Trophoblast cell (in vitro differentiated cells and primary cell): ENCODE measurements around the gene LAMA5.

Experiments
- DNase-seq, 2 donors: peaks; one replicate each; pipeline ENCODE4 v3.0.0-alpha.2; 2016
- H2AFZ ChIP-seq: 2 replicates; pipeline ENCODE4 v1.6.1; 2013; ENCODE audit warnings: low read length, moderate library complexity, mild to moderate bottlenecking; ENCODE audit not compliant: insufficient read depth, poor library complexity
- H2AK5ac ChIP-seq: 2 replicates; pipeline ENCODE4 v1.6.1; 2013; ENCODE audit warnings: mild to moderate bottlenecking, low read length
- H2BK120ac ChIP-seq: 2 replicates; pipeline ENCODE4 v1.6.1; 2013; ENCODE audit warnings: low read length, mild to moderate bottlenecking, moderate library complexity; ENCODE audit not compliant: insufficient read depth, poor library complexity
- H2BK12ac ChIP-seq: 2 replicates; pipeline ENCODE4 v1.6.1; 2013; ENCODE audit warnings: mild to moderate bottlenecking, low read length, moderate library complexity
- H2BK5ac ChIP-seq: 2 replicates; pipeline ENCODE4 v1.6.1; 2013; ENCODE audit warnings: low read length, low read depth, moderate library complexity, mild to moderate bottlenecking; ENCODE audit not compliant: poor library complexity
- H3K14ac ChIP-seq: 2 replicates; pipeline ENCODE4 v1.6.1; 2013; ENCODE audit warnings: mild to moderate bottlenecking, low read length
- H3K18ac ChIP-seq: 2 replicates; pipeline ENCODE4 v1.6.1; 2013; ENCODE audit warnings: mild to moderate bottlenecking, low read length
- H3K23ac ChIP-seq: 2 replicates; pipeline ENCODE4 v1.6.1; 2013; ENCODE audit warnings: low read length
- H3K27ac ChIP-seq: 2 replicates; pipeline ENCODE4 v1.5.1; 2013; ENCODE audit warnings: low read depth, mild to moderate bottlenecking, inconsistent platforms, low read length, moderate library complexity
- H3K27me3 ChIP-seq: 2 replicates; pipeline ENCODE4 v1.6.1; 2013; ENCODE audit warnings: inconsistent platforms, mild to moderate bottlenecking, low read length, moderate library complexity; ENCODE audit not compliant: insufficient read depth
- H3K36me3 ChIP-seq, 2 experiments: 1 replicate in 1 of 2; 2 replicates in 1 of 2; pipeline ENCODE4 v1.6.1; 2013; ENCODE audit warnings: low read length in 2 of 2, mild to moderate bottlenecking in 2 of 2, moderate library complexity in 1 of 2; ENCODE audit not compliant: insufficient read depth in 2 of 2, control insufficient read depth in 1 of 2
- H3K4ac ChIP-seq: 2 replicates; pipeline ENCODE4 v1.6.1; 2013; ENCODE audit warnings: low read depth, mild to moderate bottlenecking, low read length, moderate library complexity
- H3K4me1 ChIP-seq, 2 experiments: 1 replicate in 1 of 2; 2 replicates in 1 of 2; pipeline ENCODE4 v1.6.1; 2013; ENCODE audit warnings: low read length in 2 of 2, mild to moderate bottlenecking in 2 of 2, moderate library complexity in 1 of 2; ENCODE audit not compliant: insufficient read depth in 2 of 2, control insufficient read depth in 1 of 2
- H3K4me2 ChIP-seq: 2 replicates; pipeline ENCODE4 v1.6.1; 2013; ENCODE audit warnings: inconsistent platforms, mild to moderate bottlenecking, low read length, moderate library complexity
- H3K4me3 ChIP-seq: 2 replicates; pipeline ENCODE4 v1.5.1; 2013; ENCODE audit warnings: mild to moderate bottlenecking, low read depth, low read length, inconsistent platforms
- H3K79me1 ChIP-seq: one replicate; pipeline ENCODE4 v1.6.1; 2013; ENCODE audit warnings: low read length
- H3K79me2 ChIP-seq: 2 replicates; pipeline ENCODE4 v1.6.1; 2013; ENCODE audit warnings: low read length, mild to moderate bottlenecking; ENCODE audit not compliant: control insufficient read depth, insufficient read depth, poor library complexity
- H3K9ac ChIP-seq: 2 replicates; pipeline ENCODE4 v1.6.1; 2013; ENCODE audit warnings: mild to moderate bottlenecking, low read length
- H3K9me3 ChIP-seq: 2 replicates; pipeline ENCODE4 v1.6.1; 2013; ENCODE audit warnings: low read depth, mild to moderate bottlenecking, control low read depth, inconsistent platforms, low read length; ENCODE audit not compliant: insufficient read depth
- H4K12ac ChIP-seq: 2 replicates; pipeline ENCODE4 v1.6.1; 2013; ENCODE audit warnings: low read depth, mild to moderate bottlenecking, low read length, moderate library complexity
- H4K8ac ChIP-seq: 2 replicates; pipeline ENCODE4 v1.6.1; 2013; ENCODE audit warnings: low read depth, mild to moderate bottlenecking, low read length, moderate library complexity
- H4K91ac ChIP-seq: one replicate; pipeline ENCODE4 v1.6.1; 2013; ENCODE audit warnings: low read depth, mild to moderate bottlenecking, low read length, moderate library complexity
- WGBS: extraction: QIAGEN DNeasy Blood & Tissue Kit; methylation state at CpG from one replicate; pipeline ENCODE4 v1.1.7; 2013; ENCODE audit warnings: missing lambda C conversion rate; ENCODE audit not compliant: insufficient read length, insufficient coverage; ENCODE audit errors: extremely low coverage; 5-methylcytosine and 5-hydroxymethylcytosine counted together

Gene LAMA5

DNA sequence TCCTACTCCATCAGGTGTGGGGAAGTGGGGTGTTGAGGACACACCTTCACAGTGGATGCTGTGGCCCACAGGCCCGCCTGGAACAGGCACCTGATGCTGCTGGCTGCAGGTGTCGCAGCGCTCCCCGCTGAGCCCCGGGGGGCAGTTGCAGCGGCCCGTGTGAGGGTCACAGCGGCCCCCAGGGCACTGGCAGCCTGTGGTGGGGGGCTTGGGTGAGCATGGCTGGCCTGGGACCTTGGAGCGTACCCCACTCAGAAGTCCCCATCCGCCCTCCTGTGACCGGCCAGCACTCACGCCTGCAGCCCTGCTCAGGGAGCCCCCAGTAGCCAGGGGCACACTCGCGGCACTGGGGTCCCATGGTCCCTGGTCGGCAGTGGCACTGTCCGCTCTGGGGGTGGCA is 45.1 kb downstream of the LAMA5 start:
- Histone ChIP-seq H3K4me3 (no peak overlapping the region), H3K9me3 (peaks cover 6% of the 10 kb centered on the region), H3K79me2 (no peaks in the 10 kb centered on the region), H3K14ac (no peak overlapping the region), H3K23ac (no peak overlapping the region), H4K8ac (no peak overlapping the region), H3K4ac (no peak overlapping the region), H2BK12ac (no peak overlapping the region), H3K27ac (no peak overlapping the region), H3K79me1 (no peaks in the 10 kb centered on the region), H2AK5ac (no peak overlapping the region), H3K9ac (no peak overlapping the region), H2AFZ (no peak overlapping the region), H3K27me3 (no peaks in the 10 kb centered on the region), H3K4me2 (no peak overlapping the region), H3K36me3 (peaks cover 79 to 83% of the 10 kb centered on the region in 2 experiments), H4K91ac (no peak overlapping the region), H3K18ac (no peak overlapping the region), H2BK5ac (no peak overlapping the region), H3K4me1 (no peaks in the 10 kb centered on the region), H2BK120ac (no peak overlapping the region), H4K12ac (no peak overlapping the region)
- no peak for DNase-seq
- no CpG with 5 or more reads among the region's 16 CpGs for WGBS

DNA sequence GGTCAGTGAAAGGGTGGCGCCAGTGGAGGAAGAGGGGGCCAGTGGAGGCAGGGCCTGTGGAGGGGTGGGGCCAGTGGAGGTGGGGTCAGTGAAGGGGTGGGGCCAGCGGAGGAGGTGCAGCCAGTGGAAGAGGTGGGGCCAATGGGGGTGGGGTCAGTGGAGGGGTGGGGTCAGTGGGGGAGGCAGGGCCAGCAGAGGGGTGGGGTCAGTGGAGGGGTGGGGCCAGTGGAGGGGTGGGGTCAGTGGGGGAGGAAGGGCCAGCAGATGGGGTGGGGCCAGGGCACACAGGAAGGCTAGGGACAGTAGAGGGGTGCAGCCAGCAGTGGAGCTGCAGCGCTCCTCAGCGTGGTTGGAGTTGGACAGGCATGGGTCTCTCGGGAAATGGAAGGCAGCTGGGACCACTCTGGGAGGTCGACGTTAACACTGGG is 45.6 kb downstream of the LAMA5 start:
- no peak overlapping the region for H2BK5ac ChIP-seq

GRCh38 chr20:62320581-62321354 is 46.3 kb downstream of the LAMA5 start:
- Histone ChIP-seq H3K4ac (no peak overlapping the region), H2BK5ac (no peak overlapping the region), H3K4me2 (no peak overlapping the region), H2BK12ac (no peak overlapping the region), H4K91ac (no peak overlapping the region), H3K36me3 (peaks cover 81 to 84% of the 10 kb centered on the region in 2 experiments), H3K9me3 (peaks cover 4% of the 10 kb centered on the region), H3K27ac (no peak overlapping the region), H2AFZ (no peak overlapping the region), H3K9ac (no peak overlapping the region), H2AK5ac (no peak overlapping the region), H3K79me1 (no peaks in the 10 kb centered on the region), H3K4me1 (no peaks in the 10 kb centered on the region), H3K27me3 (no peaks in the 10 kb centered on the region), H3K14ac (no peak overlapping the region), H3K79me2 (no peaks in the 10 kb centered on the region), H3K4me3 (no peak overlapping the region), H4K8ac (no peak overlapping the region), H4K12ac (no peak overlapping the region), H3K23ac (no peak overlapping the region), H3K18ac (no peak overlapping the region), H2BK120ac (no peak overlapping the region)
- WGBS = no CpG with 5 or more reads among the region's 22 CpGs
- no peak for DNase-seq

More for the DNA sequence above, 45.6 kb downstream of the LAMA5 start:
- no peak overlapping the region for H2AFZ ChIP-seq
- H2BK120ac ChIP-seq = no peak overlapping the region
- peaks cover 5% of the 10 kb centered on the region for H3K9me3 ChIP-seq
- no peak overlapping the region for H3K27ac ChIP-seq
- H3K36me3 ChIP-seq = peaks cover 79 to 83% of the 10 kb centered on the region in 2 experiments
- H3K4me1 ChIP-seq = no peaks in the 10 kb centered on the region
- H3K4ac ChIP-seq = no peak overlapping the region
- no peak overlapping the region for H4K12ac ChIP-seq
- no peak overlapping the region for H4K91ac ChIP-seq
- no peak overlapping the region for H3K9ac ChIP-seq
- no CpG with 5 or more reads among the region's 7 CpGs for WGBS
- H3K23ac ChIP-seq = no peak overlapping the region
- DNase-seq = no peak
- H4K8ac ChIP-seq = no peak overlapping the region
- no peak overlapping the region for H3K14ac ChIP-seq
- H2BK12ac ChIP-seq = no peak overlapping the region
- H3K79me2 ChIP-seq = no peaks in the 10 kb centered on the region
- H3K79me1 ChIP-seq = no peaks in the 10 kb centered on the region
- H3K18ac ChIP-seq = no peak overlapping the region
- H3K4me2 ChIP-seq = no peak overlapping the region
- H3K27me3 ChIP-seq = no peaks in the 10 kb centered on the region
- no peak overlapping the region for H2AK5ac ChIP-seq
- no peak overlapping the region for H3K4me3 ChIP-seq

- Histone ChIP-seq H3K4ac (no peak overlapping the region), H2AK5ac (no peak overlapping the region), H3K79me1 (no peaks in the 10 kb centered on the region), H3K18ac (no peak overlapping the region), H4K8ac (no peak overlapping the region), H3K4me1 (no peaks in the 10 kb centered on the region), H3K9me3 (peaks cover 9% of the 10 kb centered on the region), H2BK5ac (no peak overlapping the region), H3K9ac (no peak overlapping the region), H3K36me3 (peaks cover 81 to 84% of the 10 kb centered on the region in 2 experiments), H4K91ac (no peak overlapping the region), H3K14ac (no peak overlapping the region), H3K27ac (no peak overlapping the region), H2BK12ac (no peak overlapping the region), H3K23ac (no peak overlapping the region), H3K79me2 (no peaks in the 10 kb centered on the region), H4K12ac (no peak overlapping the region), H3K4me3 (no peak overlapping the region), H3K4me2 (no peak overlapping the region), H2AFZ (no peak overlapping the region), H2BK120ac (no peak overlapping the region), H3K27me3 (no peaks in the 10 kb centered on the region)
- no peak for DNase-seq
- no CpG with 5 or more reads among the region's 29 CpGs for WGBS
Observed at GRCh38 chr20:62319346-62319909, 47.7 kb downstream of the LAMA5 start.
